ENCODE data around the gene SLC6A3. TPM values are rescaled to one million over a fixed set of nuclear protein-coding genes. Genes with fewer than 3 reads are reported as not detected.

SLC6A3 gene
- total RNA-seq, 1 experiment from 2014 or later, result 0.74 TPM

DNA sequence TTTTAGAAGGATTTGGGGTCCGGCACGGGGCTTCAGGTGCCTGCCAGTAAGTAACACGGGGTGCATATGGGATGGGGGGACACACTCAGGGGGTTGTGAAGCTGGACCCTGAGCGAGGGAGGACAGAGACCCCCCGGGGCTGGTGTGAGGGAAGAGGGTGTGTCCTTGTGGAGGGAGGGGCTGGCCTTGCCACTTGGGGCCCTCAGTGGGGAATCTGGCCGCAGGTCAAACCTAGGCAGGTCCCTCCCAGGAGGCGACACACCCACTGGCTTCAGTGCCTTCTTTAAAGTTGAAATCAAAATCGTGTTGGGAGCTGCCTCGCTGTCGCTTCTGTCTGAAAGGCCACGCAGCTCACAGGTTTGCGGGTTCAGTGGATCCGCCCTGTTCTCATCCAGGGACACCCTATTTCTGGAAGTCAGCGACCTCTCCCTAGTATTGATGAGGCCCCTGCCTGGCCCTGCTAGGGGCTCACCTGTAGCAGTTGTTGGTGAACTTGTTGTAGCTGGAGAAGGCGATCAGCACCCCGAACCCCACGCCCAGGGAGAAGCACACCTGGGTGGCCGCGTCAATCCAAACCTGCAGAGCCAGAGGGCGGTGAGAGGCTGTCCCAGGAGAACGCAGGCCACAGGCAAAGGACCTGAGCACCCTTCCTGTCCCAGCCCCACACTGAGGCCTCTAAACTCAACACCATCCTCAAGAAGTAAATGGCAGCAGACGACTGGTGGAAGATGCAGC lies 29.4 kb downstream of the SLC6A3 start (continued):
- TF ChIP-seq, protein P1, sequence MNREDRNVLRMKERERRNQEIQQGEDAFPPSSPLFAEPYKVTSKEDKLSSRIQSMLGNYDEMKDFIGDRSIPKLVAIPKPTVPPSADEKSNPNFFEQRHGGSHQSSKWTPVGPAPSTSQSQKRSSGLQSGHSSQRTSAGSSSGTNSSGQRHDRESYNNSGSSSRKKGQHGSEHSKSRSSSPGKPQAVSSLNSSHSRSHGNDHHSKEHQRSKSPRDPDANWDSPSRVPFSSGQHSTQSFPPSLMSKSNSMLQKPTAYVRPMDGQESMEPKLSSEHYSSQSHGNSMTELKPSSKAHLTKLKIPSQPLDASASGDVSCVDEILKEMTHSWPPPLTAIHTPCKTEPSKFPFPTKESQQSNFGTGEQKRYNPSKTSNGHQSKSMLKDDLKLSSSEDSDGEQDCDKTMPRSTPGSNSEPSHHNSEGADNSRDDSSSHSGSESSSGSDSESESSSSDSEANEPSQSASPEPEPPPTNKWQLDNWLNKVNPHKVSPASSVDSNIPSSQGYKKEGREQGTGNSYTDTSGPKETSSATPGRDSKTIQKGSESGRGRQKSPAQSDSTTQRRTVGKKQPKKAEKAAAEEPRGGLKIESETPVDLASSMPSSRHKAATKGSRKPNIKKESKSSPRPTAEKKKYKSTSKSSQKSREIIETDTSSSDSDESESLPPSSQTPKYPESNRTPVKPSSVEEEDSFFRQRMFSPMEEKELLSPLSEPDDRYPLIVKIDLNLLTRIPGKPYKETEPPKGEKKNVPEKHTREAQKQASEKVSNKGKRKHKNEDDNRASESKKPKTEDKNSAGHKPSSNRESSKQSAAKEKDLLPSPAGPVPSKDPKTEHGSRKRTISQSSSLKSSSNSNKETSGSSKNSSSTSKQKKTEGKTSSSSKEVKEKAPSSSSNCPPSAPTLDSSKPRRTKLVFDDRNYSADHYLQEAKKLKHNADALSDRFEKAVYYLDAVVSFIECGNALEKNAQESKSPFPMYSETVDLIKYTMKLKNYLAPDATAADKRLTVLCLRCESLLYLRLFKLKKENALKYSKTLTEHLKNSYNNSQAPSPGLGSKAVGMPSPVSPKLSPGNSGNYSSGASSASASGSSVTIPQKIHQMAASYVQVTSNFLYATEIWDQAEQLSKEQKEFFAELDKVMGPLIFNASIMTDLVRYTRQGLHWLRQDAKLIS (CRISPR knock-in tag; IDR thresholded peaks at IDR 0.05; ENCODE audit: borderline replicate concordance), result no peak
- TF ChIP-seq, protein P2, sequence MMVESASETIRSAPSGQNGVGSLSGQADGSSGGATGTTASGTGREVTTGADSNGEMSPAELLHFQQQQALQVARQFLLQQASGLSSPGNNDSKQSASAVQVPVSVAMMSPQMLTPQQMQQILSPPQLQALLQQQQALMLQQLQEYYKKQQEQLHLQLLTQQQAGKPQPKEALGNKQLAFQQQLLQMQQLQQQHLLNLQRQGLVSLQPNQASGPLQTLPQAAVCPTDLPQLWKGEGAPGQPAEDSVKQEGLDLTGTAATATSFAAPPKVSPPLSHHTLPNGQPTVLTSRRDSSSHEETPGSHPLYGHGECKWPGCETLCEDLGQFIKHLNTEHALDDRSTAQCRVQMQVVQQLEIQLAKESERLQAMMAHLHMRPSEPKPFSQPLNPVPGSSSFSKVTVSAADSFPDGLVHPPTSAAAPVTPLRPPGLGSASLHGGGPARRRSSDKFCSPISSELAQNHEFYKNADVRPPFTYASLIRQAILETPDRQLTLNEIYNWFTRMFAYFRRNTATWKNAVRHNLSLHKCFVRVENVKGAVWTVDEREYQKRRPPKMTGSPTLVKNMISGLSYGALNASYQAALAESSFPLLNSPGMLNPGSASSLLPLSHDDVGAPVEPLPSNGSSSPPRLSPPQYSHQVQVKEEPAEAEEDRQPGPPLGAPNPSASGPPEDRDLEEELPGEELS (CRISPR knock-in tag; IDR thresholded peaks at IDR 0.05), result no peak
- TF ChIP-seq CTCF (IDR thresholded peaks at IDR 0.05) (no peak), GTF2I (CRISPR knock-in tag; conservative IDR thresholded peaks at IDR 0.05) (no peak), IRF2 (CRISPR knock-in tag; IDR thresholded peaks at IDR 0.05; ENCODE audit: borderline replicate concordance, low read depth) (no peak), ATF1 (CRISPR knock-in tag; IDR thresholded peaks at IDR 0.05) (no peak)
- TF ChIP-seq, protein P3, sequence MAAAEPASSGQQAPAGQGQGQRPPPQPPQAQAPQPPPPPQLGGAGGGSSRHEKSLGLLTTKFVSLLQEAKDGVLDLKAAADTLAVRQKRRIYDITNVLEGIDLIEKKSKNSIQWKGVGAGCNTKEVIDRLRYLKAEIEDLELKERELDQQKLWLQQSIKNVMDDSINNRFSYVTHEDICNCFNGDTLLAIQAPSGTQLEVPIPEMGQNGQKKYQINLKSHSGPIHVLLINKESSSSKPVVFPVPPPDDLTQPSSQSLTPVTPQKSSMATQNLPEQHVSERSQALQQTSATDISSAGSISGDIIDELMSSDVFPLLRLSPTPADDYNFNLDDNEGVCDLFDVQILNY (CRISPR knock-in tag; IDR thresholded peaks at IDR 0.05), result no peak
- TF ChIP-seq, protein P4, sequence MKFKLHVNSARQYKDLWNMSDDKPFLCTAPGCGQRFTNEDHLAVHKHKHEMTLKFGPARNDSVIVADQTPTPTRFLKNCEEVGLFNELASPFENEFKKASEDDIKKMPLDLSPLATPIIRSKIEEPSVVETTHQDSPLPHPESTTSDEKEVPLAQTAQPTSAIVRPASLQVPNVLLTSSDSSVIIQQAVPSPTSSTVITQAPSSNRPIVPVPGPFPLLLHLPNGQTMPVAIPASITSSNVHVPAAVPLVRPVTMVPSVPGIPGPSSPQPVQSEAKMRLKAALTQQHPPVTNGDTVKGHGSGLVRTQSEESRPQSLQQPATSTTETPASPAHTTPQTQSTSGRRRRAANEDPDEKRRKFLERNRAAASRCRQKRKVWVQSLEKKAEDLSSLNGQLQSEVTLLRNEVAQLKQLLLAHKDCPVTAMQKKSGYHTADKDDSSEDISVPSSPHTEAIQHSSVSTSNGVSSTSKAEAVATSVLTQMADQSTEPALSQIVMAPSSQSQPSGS (CRISPR knock-in tag; IDR thresholded peaks at IDR 0.05; ENCODE audit: borderline replicate concordance, low read depth), result no peak

DNA sequence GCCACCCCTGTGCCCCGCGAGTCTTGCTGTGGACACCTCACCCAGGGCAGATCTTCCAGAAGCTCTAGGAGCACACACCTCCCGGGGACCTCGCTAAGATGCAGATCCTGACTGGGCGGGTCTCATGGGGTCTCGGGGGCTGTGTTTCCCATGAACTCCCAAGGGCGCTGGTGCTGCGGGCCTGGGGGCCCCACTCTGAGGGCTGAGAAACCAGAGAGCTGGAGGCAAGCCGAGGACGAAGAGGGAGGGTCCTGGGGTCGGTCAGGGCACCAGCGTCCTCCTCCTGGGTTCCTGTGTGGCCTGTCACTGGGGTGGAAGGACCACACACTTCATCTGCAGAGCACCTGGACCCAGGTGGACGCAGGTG lies 30.2 kb downstream of the SLC6A3 start:
- POLR2A ChIA-PET, result no interaction called here
- no peak for TF ChIP-seq EMX1 (CRISPR knock-in tag; IDR thresholded peaks at IDR 0.05)
- no peak for TF ChIP-seq NFYB (CRISPR knock-in tag; conservative IDR thresholded peaks at IDR 0.05; ENCODE audit: low read depth)
- TF ChIP-seq ZNF219 (CRISPR knock-in tag; IDR thresholded peaks at IDR 0.05; ENCODE audit: borderline replicate concordance), result no peak
- TF ChIP-seq GRHL2 (CRISPR knock-in tag; IDR thresholded peaks at IDR 0.05; ENCODE audit: insufficient replicate concordance, severe bottlenecking), result no peak
- TF ChIP-seq, protein P4 (CRISPR knock-in tag; IDR thresholded peaks at IDR 0.05; ENCODE audit: borderline replicate concordance, low read depth), result no peak
- TF ChIP-seq, protein P5, sequence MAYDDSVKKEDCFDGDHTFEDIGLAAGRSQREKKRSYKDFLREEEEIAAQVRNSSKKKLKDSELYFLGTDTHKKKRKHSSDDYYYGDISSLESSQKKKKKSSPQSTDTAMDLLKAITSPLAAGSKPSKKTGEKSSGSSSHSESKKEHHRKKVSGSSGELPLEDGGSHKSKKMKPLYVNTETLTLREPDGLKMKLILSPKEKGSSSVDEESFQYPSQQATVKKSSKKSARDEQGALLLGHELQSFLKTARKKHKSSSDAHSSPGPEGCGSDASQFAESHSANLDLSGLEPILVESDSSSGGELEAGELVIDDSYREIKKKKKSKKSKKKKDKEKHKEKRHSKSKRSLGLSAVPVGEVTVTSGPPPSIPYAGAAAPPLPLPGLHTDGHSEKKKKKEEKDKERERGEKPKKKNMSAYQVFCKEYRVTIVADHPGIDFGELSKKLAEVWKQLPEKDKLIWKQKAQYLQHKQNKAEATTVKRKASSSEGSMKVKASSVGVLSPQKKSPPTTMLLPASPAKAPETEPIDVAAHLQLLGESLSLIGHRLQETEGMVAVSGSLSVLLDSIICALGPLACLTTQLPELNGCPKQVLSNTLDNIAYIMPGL (CRISPR knock-in tag; IDR thresholded peaks at IDR 0.05), result no peak
- TF ChIP-seq, protein P6, sequence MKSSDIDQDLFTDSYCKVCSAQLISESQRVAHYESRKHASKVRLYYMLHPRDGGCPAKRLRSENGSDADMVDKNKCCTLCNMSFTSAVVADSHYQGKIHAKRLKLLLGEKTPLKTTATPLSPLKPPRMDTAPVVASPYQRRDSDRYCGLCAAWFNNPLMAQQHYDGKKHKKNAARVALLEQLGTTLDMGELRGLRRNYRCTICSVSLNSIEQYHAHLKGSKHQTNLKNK (CRISPR knock-in tag; IDR thresholded peaks at IDR 0.05), result no peak
- TF ChIP-seq ATF1 (CRISPR knock-in tag; IDR thresholded peaks at IDR 0.05), result no peak
- no peak for TF ChIP-seq SP1 (CRISPR knock-in tag; conservative IDR thresholded peaks at IDR 0.05)
- no peak for TF ChIP-seq JUN (CRISPR knock-in tag; IDR thresholded peaks at IDR 0.05)
- TF ChIP-seq RORB (CRISPR knock-in tag; IDR thresholded peaks at IDR 0.05), result no peak
- no peak for TF ChIP-seq ATF3 (CRISPR knock-in tag; conservative IDR thresholded peaks at IDR 0.05)
- TF ChIP-seq MYBL2 (CRISPR knock-in tag; IDR thresholded peaks at IDR 0.05), result no peak
- TF ChIP-seq ZNF671 (CRISPR knock-in tag; IDR thresholded peaks at IDR 0.05), result no peak
- TF ChIP-seq IRF2 (CRISPR knock-in tag; IDR thresholded peaks at IDR 0.05; ENCODE audit: borderline replicate concordance, low read depth), result no peak

More for the DNA sequence above, 30.2 kb downstream of the SLC6A3 start:
- Mint-ChIP-seq H3K27ac (no peak overlapping the region), H3K9me3 (peaks cover 15% of the 10 kb centered on the region), H3K4me1 (peaks cover 10% of the 10 kb centered on the region), H3K4me3 (no peak overlapping the region), H3K27me3 (ENCODE audit: low read depth) (no peaks in the 10 kb centered on the region), H3K36me3 (no peaks in the 10 kb centered on the region)
- DNase-seq (ENCODE audit: low spot score), result no peak
- CTCF ChIA-PET, result interaction anchor here (0.6 to 2.1 kb wide), 3 partner anchors 53 to 230 kb away, joined by 3 to 16 read pairs (median 7); no protein-coding TSS in a partner anchor
- ATAC-seq, result no peak
